Heart left ventricle (tissue), 16 donors: ENCODE results near the gene SUMF1. TPM values are rescaled to one million over a fixed set of nuclear protein-coding genes. Genes with fewer than 3 reads are reported as not detected.

Source experiments
- ATAC-seq, 4 donors: fragments of 200-7000 bp; cut with Tn5 transposase; one replicate each; pipeline ENCODE4 v1.9.1; 2020 to 2022; ENCODE audit warnings: moderate library complexity in 4 of 4, mild to moderate bottlenecking in 3 of 4, moderate number of reproducible peaks in 1 of 4
- DNase-seq, 5 donors: peaks; one replicate each; pipeline ENCODE4 v3.0.0-alpha.2; 2020
- H3K27ac ChIP-seq, 12 donors: fragments of 200-600 bp; sonication (generic) in 4 of 12; one replicate each; pipeline versions ENCODE4 v1.5.0 to v1.8.0; 2016 to 2022; ENCODE audit warnings: mild to moderate bottlenecking in 2 of 12
- H3K27me3 ChIP-seq, 9 donors: fragments of 200-600 bp; sonication (generic) in 2 of 9; one replicate each; pipeline versions ENCODE4 v1.5.1 to v1.8.0; 2016 to 2022; ENCODE audit warnings: mild to moderate bottlenecking in 3 of 9
- H3K36me3 ChIP-seq, 9 donors: fragments of 200-600 bp; sonication (generic) in 2 of 9; one replicate each; pipeline versions ENCODE4 v1.5.0 to v1.8.0; 2018 to 2022; ENCODE audit warnings: mild to moderate bottlenecking in 2 of 9
- H3K4me1 ChIP-seq, 12 donors: fragments of 200-600 bp; sonication (generic) in 4 of 12; one replicate each; pipeline versions ENCODE4 v1.5.0 to v1.8.0; 2016 to 2022; ENCODE audit warnings: mild to moderate bottlenecking in 3 of 12
- H3K4me3 ChIP-seq, 12 donors: fragments of 200-600 bp; sonication (generic) in 4 of 12; one replicate each; pipeline versions ENCODE4 v1.5.0 to v1.8.0; 2017 to 2022; ENCODE audit warnings: mild to moderate bottlenecking in 9 of 12, moderate library complexity in 4 of 12
- H3K9me3 ChIP-seq, 12 donors: fragments of 200-600 bp; sonication (generic) in 4 of 12; one replicate each; pipeline versions ENCODE4 v1.5.0 to v1.8.0; 2016 to 2022; ENCODE audit warnings: mild to moderate bottlenecking in 1 of 12
- CTCF ChIP-seq, 12 donors: fragments of 200-600 bp; sonication (generic) in 4 of 12; IDR thresholded peaks; one replicate each; pipeline versions ENCODE4 v1.5.0 to v1.8.0; 2018 to 2022; ENCODE audit warnings: antibody characterized with exemption in 12 of 12, mild to moderate bottlenecking in 5 of 12
- POLR2A ChIP-seq, 2 donors: fragments of 450-650 bp; IDR thresholded peaks; one replicate each; pipeline ENCODE4 v1.6.1; 2017; ENCODE audit warnings: antibody characterized with exemption in 2 of 2, mild to moderate bottlenecking in 2 of 2, moderate library complexity in 2 of 2
- WGBS, 4 donors: extraction: QIAGEN DNeasy Blood & Tissue Kit in 2 of 4; methylation state at CpG; one replicate each; pipeline versions ENCODE4 v1.1.5 to v1.1.7; 2013 to 2018; 5-methylcytosine and 5-hydroxymethylcytosine counted together
- intact Hi-C, 10 donors: fragments of 100-400 bp; cut with DNase I; formaldehyde crosslinking; loops; one replicate each; pipeline versions ENCODE4 v1.11.1 to v1.14.2; 2022
- polyA plus RNA-seq, 2 donors: library from polyadenylated mRNA; stranded (reverse); fragments of 200-250 nt; gene quantifications; one replicate each; pipeline ENCODE4 v1.2.3, GENCODE V29; 2013
- total RNA-seq, 9 donors: library from RNA; depleted of rRNA in 2 of 9; stranded (reverse); fragments of >200 nt in 2 of 9; fragmentation: NEBNext Ultra II Directional in 3 of 9; extraction: Animal tissue kit (Norgen Biotek cat#: 25700) in 3 of 9; gene quantifications; one replicate each; pipeline versions ENCODE4 v1.1.0 to v1.2.4, GENCODE V29; 2016 to 2023
- donor health status: ischemic (EF 13 %, LVEDD 7.1; RV severe dilation, severe dysfunction).
- donor health status: healthy with polysubstance abuse.
- donor health status: DM: no; HTN: yes; CAD: no.
- donor health status: DM: no; HTN: no; CAD: no.
- donor health status: ischemic (EF 25% LVEDD 6.9; RV normal size, moderate dysfunction).
- donor health status: ischemic (EF 25% LVEDD 5.7; RV mildly dilated, moderate dysfunction).
- donor health status: healthy.
- donor health status: DM: yes; HTN: yes; CAD: no.
- donor health status: ischemic (EF 35%, LVEDD 5.7; RV mildly dilated, moderate dysfunction).
- donor health status: nonischemic (EF 11% LVEDD 7.7; RV severe dilation, severe dysfunction).
- donor health status: DM: yes; HTN: yes; CAD: no.
- donor health status: PGD.
- donor health status: ischemic (EF 29% LVEDD 5.4; RV normal size, mild dysfunction).
- donor health status: nonischemic (EF 23%, LVEDD 6.1; RV moderate dilation, normal function).

The SUMF1 gene
- total and polyA plus RNA-seq, 11 donors, result 3.9 to 21.1 (median 11.2) TPM

- Histone ChIP-seq H3K9me3 (peaks cover 0 to 4% (median 0%) of the 10 kb centered on the region in 12 donors), H3K36me3 (no peaks in the 10 kb centered on the region), H3K4me1 (peaks cover 0 to 30% (median 11%) of the 10 kb centered on the region in 12 donors), H3K27me3 (no peaks in the 10 kb centered on the region), H3K4me3 (no peak overlapping the region), H3K27ac (peak overlapping the region in 7 of 12 donors; percentile 2 to 55 (median 22))
- TF ChIP-seq POLR2A (IDR thresholded peaks at IDR 0.05) (no peak), CTCF (IDR thresholded peaks at IDR 0.05) (no peak)
- DNase-seq (no peak), ATAC-seq (no peak)
- intact Hi-C loops, result no loop called here
- 77 to 83% (median 79%) methylated on average over 3 of the region's 3 CpGs for WGBS, 4 donors
Measured at GRCh38 chr3:4426261-4426781, 40.7 kb downstream of the SUMF1 start.

GRCh38 chr3:4425707-4426106, 41.4 kb downstream of the SUMF1 start:
- no peak overlapping the region for H3K4me3 ChIP-seq
- no peaks in the 10 kb centered on the region for H3K36me3 ChIP-seq
- DNase-seq (no peak), ATAC-seq (no peak)
- no peaks in the 10 kb centered on the region for H3K9me3 ChIP-seq
- H3K4me1 ChIP-seq, result peaks cover 0 to 30% (median 11%) of the 10 kb centered on the region in 12 donors
- H3K27ac ChIP-seq, result peak overlapping the region in 4 of 12 donors; percentile 6 to 55 (median 30)
- intact Hi-C loops, result no loop called here
- TF ChIP-seq POLR2A (IDR thresholded peaks at IDR 0.05), result no peak
- no peak for TF ChIP-seq CTCF (IDR thresholded peaks at IDR 0.05)
- WGBS, 4 donors, result 76 to 93% (median 89%) methylated on average over 4 of the region's 4 CpGs
- H3K27me3 ChIP-seq, result no peaks in the 10 kb centered on the region

- ATAC-seq, result no peak
- H3K27me3 ChIP-seq, result no peaks in the 10 kb centered on the region
- DNase-seq, result no peak
- H3K27ac ChIP-seq, result no peak overlapping the region
- TF ChIP-seq POLR2A (IDR thresholded peaks at IDR 0.05) (no peak), CTCF (IDR thresholded peaks at IDR 0.05) (no peak)
- H3K4me1 ChIP-seq, result peaks cover 0 to 26% (median 7%) of the 10 kb centered on the region in 12 donors
- no peak overlapping the region for H3K4me3 ChIP-seq
- intact Hi-C loops, result no loop called here
- no peaks in the 10 kb centered on the region for H3K36me3 ChIP-seq
- H3K9me3 ChIP-seq, result no peaks in the 10 kb centered on the region
Measured at GRCh38 chr3:4425055-4425454, 42.0 kb downstream of the SUMF1 start.

- Histone ChIP-seq H3K27me3 (no peaks in the 10 kb centered on the region), H3K36me3 (peaks cover 0 to 30% (median 11%) of the 10 kb centered on the region in 9 donors), H3K27ac (peak overlapping the region in 1 of 12 donors; percentile 46), H3K4me3 (no peak overlapping the region), H3K9me3 (no peaks in the 10 kb centered on the region), H3K4me1 (peaks cover 0 to 11% (median 3%) of the 10 kb centered on the region in 12 donors)
- intact Hi-C loops, result no loop called here
- ATAC-seq (peak in 1 of 4 donors; percentile 43), DNase-seq (no peak)
- WGBS, 4 donors, result 92 to 100% (median 95%) methylated on average over 2 of the region's 2 CpGs
- TF ChIP-seq POLR2A (IDR thresholded peaks at IDR 0.05), result no peak
- TF ChIP-seq CTCF (IDR thresholded peaks at IDR 0.05), result no peak
Measured at GRCh38 chr3:4421121-4421520, 45.9 kb downstream of the SUMF1 start.
